OCI-LY3 (cell line): ENCODE measurements around the gene SRPK2.

Experiments
- H2AFZ ChIP-seq: fragments of 200-600, 300-600 bp; shearing (Covaris generic); 2 replicates; pipeline ENCODE4 v1.6.0; 2014; ENCODE audit warnings: antibody characterized with exemption, low read depth, low read length
- H3K27ac ChIP-seq: fragments of 200-600, 300-600 bp; sonication (generic); 2 replicates; pipeline ENCODE4 v1.5.1; 2014; ENCODE audit warnings: mild to moderate bottlenecking, low read length, moderate library complexity, mixed read lengths
- H3K27me3 ChIP-seq: fragments of 200-600, 300-600 bp; sonication (generic); 2 replicates; pipeline ENCODE4 v1.6.1; 2014; ENCODE audit warnings: low read depth, low read length, mixed read lengths
- H3K36me3 ChIP-seq: fragments of 200-600, 300-600 bp; sonication (generic); replicated peaks from 2 replicates; pipeline ENCODE3; 2014; ENCODE audit warnings: low read depth, low read length, mixed read lengths
- H3K4me1 ChIP-seq: fragments of 300-600, 200-600 bp; sonication (generic); 2 replicates; pipeline ENCODE4 v1.6.1; 2014; ENCODE audit warnings: low read length, mixed read lengths
- H3K4me2 ChIP-seq: fragments of 200-600, 300-600 bp; sonication (generic); 2 replicates; pipeline ENCODE4 v1.6.1; 2014; ENCODE audit warnings: low read length, mixed read lengths
- H3K4me3 ChIP-seq: fragments of 300-600, 200-600 bp; sonication (generic); 2 replicates; pipeline ENCODE4 v1.5.1; 2014; ENCODE audit warnings: antibody characterized with exemption, mild to moderate bottlenecking, low read length, moderate library complexity
- H3K79me2 ChIP-seq: fragments of 300-600, 200-600 bp; shearing (Covaris generic); 2 replicates; pipeline ENCODE4 v1.6.1; 2014; ENCODE audit warnings: mild to moderate bottlenecking, low read length, mixed read lengths
- H3K9ac ChIP-seq: fragments of 300-600, 200-600 bp; shearing (Covaris generic); 2 replicates; pipeline ENCODE4 v1.6.0; 2014; ENCODE audit warnings: mild to moderate bottlenecking, low read length, moderate library complexity
- H3K9me3 ChIP-seq: fragments of 200-600, 300-600 bp; shearing (Covaris generic); 2 replicates; pipeline ENCODE4 v1.6.1; 2014; ENCODE audit warnings: low read length, mixed read lengths; ENCODE audit not compliant: insufficient read depth
- H4K20me1 ChIP-seq: fragments of 200-600, 300-600 bp; sonication (generic); 2 replicates; pipeline ENCODE4 v1.6.1; 2016; ENCODE audit warnings: low read length, mixed read lengths; ENCODE audit not compliant: insufficient read depth
- CTCF ChIP-seq: fragments of 200-600, 300-600 bp; sonication (generic); IDR thresholded peaks from 2 replicates; pipeline ENCODE4 v1.5.1; 2014; ENCODE audit warnings: antibody characterized with exemption, low read length, low read depth
- EZH2phosphoT487 ChIP-seq: fragments of 200-600 bp; shearing (Covaris generic); IDR thresholded peaks from 2 replicates; pipeline ENCODE4 v1.6.1; 2018; ENCODE audit warnings: antibody characterized with exemption, mixed run types, low read depth

The SRPK2 gene

GRCh38 chr7:105277341-105277740, 111.4 kb downstream of the SRPK2 start:
- no peak for TF ChIP-seq CTCF
- no peak for TF ChIP-seq EZH2phosphoT487
- H3K4me2 ChIP-seq: no peak overlapping the region
- H3K9ac ChIP-seq: no peak overlapping the region
- peaks cover 12% of the 10 kb centered on the region for H3K79me2 ChIP-seq
- no peaks in the 10 kb centered on the region for H3K9me3 ChIP-seq
- H4K20me1 ChIP-seq: no peaks in the 10 kb centered on the region; the same call in 1 of the 2 replicates
- H2AFZ ChIP-seq: no peak overlapping the region
- H3K36me3 ChIP-seq: no peaks in the 10 kb centered on the region
- H3K4me3 ChIP-seq: no peak overlapping the region
- peaks cover 15% of the 10 kb centered on the region for H3K4me1 ChIP-seq
- no peaks in the 10 kb centered on the region for H3K27me3 ChIP-seq
- H3K27ac ChIP-seq: no peak overlapping the region

- Histone ChIP-seq H3K4me1 (peaks cover 22% of the 10 kb centered on the region), H3K27ac (no peak overlapping the region), H2AFZ (no peak overlapping the region), H3K9me3 (no peaks in the 10 kb centered on the region), H3K79me2 (peaks cover 28% of the 10 kb centered on the region), H3K9ac (no peak overlapping the region), H4K20me1 (no peaks in the 10 kb centered on the region), H3K36me3 (no peaks in the 10 kb centered on the region), H3K4me2 (peak overlapping the region; percentile 76; the same call in 1 of the 2 replicates), H3K4me3 (no peak overlapping the region), H3K27me3 (no peaks in the 10 kb centered on the region)
- TF ChIP-seq CTCF: no peak
- TF ChIP-seq EZH2phosphoT487: no peak
Observed at GRCh38 chr7:105270117-105270516, 118.6 kb downstream of the SRPK2 start.

GRCh38 chr7:105269397-105269796, 119.3 kb downstream of the SRPK2 start:
- H2AFZ ChIP-seq: peak overlapping the region; percentile 16; the same call in 1 of the 2 replicates
- H3K79me2 ChIP-seq: peaks cover 28% of the 10 kb centered on the region
- peaks cover 22% of the 10 kb centered on the region for H3K4me1 ChIP-seq
- H3K4me3 ChIP-seq: peak overlapping the region; percentile 75
- H4K20me1 ChIP-seq: peaks cover 3% of the 10 kb centered on the region; the same call in 1 of the 2 replicates
- H3K9me3 ChIP-seq: no peaks in the 10 kb centered on the region
- H3K4me2 ChIP-seq: peak overlapping the region; percentile 76
- H3K36me3 ChIP-seq: no peaks in the 10 kb centered on the region
- no peaks in the 10 kb centered on the region for H3K27me3 ChIP-seq
- TF ChIP-seq CTCF: no peak
- no peak for TF ChIP-seq EZH2phosphoT487
- H3K9ac ChIP-seq: peak overlapping the region; percentile 52
- peak overlapping the region; percentile 36; the same call in 1 of the 2 replicates for H3K27ac ChIP-seq

- H3K4me1 ChIP-seq: peaks cover 22% of the 10 kb centered on the region
Observed at GRCh38 chr7:105268511-105269392, 120.0 kb downstream of the SRPK2 start.

More at GRCh38 chr7:105268511-105269392, 120.0 kb downstream of the SRPK2 start:
- Histone ChIP-seq H3K4me2 (peak overlapping the region; percentile 76), H4K20me1 (peaks cover 7% of the 10 kb centered on the region; the same call in 1 of the 2 replicates), H3K9ac (peak overlapping the region; percentile 52), H3K79me2 (peaks cover 28% of the 10 kb centered on the region), H3K36me3 (no peaks in the 10 kb centered on the region), H3K27me3 (no peaks in the 10 kb centered on the region), H2AFZ (peak overlapping the region; percentile 34; the same call in 1 of the 2 replicates), H3K4me3 (peak overlapping the region; percentile 75), H3K9me3 (no peaks in the 10 kb centered on the region), H3K27ac (peak overlapping the region; percentile 36)
- TF ChIP-seq EZH2phosphoT487 (no peak), CTCF (no peak)
